HuH-7.5 (cell line): Measurements from ENCODE around the gene ACO2.
"Not testable (repeated sequence)": the region's sequence is repeated elsewhere in the genome, so short reads cannot be mapped to it uniquely, and the experiment has no call there.

Source experiments
- DNase-seq: peaks from one replicate; pipeline ENCODE4 v3.0.0; 2011; ENCODE audit warnings: low spot score

The ACO2 gene

DNA sequence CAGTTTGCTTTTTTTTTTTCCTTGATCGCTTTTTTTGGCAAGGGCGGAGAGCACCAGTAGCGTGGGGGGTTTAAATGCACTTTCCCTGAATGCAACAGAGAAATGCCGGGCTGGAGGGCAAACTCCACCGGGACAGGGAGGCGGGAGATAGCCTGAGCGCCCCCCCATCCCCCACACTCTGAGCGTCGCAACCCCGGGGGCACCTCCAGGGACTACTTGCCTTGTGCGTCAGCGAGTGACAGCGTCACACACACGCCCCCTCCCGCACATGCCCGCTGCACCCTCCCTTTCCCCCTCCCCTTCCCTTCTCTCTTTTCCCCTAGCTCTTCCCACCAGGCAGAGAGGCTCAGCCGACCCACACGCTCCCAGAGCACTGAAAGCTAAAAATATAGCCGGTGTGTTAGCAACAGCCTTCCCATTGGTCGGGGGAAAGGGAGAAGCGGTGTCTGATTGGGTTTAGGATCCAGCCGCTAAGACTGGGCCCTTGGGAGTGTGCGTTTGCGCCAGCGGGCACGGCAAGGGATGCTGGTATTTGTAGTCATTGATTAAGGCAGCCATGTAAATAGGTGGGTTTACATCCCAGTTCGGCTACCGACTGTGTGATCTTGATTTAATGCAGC, 20.6 kb upstream of the ACO2 start:
- peak; percentile 79 for DNase-seq

DNA sequence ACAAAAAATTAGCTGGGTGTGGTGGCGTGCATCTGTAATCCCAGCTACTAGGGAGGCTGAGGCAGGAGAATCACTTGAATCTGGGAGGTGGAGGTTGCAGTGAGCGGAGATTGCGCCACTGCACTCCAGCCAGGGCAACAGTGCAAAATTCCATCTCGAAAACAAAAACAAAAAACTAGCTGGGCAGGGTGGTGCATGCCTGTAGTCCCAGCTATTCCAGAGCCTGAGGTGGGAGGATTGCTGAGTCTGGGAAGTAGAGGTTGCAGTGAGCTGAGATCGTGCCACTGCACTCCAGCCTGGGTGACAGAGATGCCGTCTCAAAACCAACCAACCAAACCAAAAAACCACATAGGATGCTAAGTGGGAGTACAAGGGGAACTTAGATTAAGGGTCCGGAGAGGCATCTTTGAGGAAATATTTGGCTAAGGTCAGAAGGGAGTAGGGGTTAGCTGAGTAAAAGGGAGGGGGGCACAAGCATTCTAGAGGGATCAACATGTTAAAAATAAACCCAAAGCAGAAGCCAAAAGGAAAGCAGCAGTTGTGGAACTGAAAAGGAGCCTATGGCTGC, 10.7 kb upstream of the ACO2 start:
- DNase-seq: no peak

DNA sequence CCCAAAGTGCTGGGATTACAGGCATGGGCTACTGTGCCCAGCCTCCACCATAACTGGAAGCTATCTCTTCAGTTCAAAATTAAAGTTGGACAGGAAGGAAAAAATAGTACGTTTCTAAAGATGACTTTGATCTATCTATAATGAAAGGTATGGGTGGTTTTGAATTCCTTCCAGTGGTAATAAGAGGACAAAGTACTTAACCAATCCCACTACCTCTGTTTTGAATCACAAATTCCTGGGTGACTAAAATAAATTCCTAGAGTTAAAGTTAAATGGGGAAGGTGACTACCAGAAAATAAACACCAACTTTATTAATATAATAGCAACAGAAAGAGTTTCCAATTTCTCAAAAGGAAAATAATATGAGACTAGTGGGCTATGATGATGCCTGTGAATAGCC, 9.5 kb upstream of the ACO2 start:
- no peak for DNase-seq

DNA sequence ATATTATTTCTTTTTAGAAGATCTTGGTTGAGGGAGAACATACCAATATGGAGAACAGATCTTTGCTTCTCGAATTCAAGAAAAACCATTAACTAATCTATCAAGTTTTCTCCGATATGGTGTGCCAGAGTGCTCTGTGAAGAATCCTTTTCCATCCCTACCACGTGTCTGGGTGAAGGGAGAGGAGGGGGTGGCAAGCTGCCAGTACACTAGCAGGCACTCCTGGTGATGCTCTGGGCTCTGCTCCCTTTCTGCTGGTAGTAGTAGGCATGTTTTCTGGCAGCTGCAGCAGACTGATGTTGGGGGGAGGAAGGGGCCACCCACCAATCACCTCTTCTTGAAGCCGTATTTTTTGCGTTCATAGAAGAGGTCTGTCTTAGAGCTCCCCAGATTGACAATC, 8.8 kb upstream of the ACO2 start:
- DNase-seq: not testable (repeated sequence)

DNA sequence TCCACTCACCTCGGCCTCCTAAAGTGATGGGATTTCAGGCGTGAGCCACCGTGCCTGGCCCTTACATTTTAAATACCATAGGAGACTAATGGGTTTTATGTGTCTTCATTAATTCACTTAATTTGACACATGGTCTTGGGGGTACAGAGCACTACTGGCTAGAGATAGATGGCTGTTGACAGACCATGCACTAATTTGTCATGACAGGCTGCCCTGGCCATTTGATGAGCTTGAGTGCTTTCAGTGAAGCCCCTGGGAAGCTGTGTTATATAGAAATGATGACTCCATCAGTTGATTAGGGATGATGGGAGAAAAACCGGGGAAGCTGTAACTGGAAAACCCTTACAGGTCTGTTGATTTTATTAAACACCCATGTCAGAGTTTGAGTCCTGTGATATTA, 7.0 kb upstream of the ACO2 start:
- no peak for DNase-seq

DNA sequence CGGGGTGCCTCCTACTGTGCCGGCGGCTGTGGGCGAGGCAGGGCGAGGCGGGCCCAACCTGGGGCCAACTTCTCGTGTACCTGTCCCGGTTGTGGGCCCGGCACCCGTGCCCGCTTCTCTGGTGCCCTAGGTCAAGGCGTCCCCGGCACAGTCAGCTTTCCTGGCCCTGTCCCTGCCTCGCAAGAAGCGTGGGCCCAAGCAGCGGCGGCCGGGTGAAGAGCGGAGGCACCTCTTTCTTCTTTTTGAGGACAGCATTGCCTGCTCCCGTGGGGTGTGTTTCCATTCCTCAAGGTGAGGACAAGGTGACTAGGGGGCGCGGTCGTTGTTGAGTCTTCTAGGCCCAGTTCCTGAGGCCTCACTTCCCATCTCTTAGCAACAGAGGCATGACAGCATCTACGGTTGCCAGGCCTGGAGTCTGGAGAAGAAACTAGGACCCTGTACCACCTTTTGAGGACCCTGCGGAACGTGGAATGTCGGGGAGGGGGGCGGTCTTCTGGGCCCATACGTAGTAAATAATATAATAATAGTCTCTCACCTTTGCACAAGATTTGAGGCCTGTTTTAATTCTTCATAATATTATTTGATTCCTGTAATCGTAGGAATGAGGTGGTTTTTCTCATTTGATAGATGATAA, 418 bp downstream of the ACO2 start:
- DNase-seq: no peak

DNA sequence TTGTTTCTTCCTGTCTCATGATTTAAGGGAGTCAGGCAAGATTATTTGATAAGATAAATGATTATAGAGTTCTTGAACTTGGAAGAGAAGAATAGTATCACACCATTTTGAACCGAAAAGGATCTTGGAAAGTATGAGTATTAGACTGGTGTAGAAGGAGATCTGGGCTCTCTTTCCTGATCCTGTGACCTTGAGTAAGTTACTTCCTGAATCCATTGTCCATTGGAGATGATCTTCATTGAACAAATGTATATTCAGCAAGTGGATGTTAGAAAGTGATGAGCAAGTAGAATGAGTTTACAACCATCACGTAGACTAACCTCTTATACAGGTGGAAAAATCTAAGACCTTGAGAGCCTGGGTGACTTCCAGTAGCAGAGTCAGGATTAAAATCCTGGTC, 2.0 kb downstream of the ACO2 start:
- no peak for DNase-seq

DNA sequence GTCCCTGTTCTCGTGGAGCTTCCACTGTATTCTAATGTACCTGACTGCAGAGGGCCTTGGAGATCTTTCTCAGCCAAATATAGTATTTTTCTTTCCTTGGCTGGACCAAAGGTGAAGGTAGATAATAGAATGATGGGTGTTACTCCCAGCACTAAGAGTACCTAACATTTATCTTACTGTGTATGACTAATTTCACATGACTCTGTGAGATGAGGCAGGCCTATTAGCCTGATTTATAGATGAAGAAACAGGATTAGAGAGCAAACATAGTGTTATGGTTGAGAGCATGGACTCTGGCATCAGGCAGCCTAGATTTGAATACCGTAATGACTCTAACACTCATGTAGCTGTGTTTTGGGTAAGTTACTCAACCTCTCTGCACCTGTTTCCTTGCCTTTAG, 2.7 kb downstream of the ACO2 start:
- no peak for DNase-seq

DNA sequence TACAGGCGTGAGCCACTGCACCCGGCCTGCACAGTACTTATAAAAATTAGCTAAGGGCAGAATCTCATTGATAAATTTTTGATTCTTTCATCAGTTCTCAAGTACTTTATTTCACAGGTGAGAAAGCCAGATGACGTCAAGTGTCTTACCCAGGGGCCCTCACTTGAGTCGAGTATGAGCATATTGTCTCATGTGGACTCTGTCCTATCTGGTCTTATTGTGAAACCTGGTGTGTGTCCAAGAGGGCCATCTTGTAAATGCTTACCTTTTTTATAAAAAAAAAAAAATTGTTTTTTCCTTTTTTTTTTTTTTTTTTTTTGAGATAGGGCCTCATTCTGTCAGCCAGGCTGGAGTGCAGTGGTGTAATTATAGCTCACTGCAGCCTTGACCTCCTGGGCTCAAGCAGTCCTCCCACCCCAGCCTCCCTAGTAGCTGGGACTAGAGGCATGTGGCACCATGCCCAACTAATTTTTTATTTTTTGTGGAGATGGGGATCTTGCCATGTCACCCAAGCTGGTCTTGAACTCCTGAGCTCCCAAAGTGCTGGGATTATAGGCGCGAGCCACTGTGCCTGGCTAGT, 6.0 kb downstream of the ACO2 start:
- no peak for DNase-seq

DNA sequence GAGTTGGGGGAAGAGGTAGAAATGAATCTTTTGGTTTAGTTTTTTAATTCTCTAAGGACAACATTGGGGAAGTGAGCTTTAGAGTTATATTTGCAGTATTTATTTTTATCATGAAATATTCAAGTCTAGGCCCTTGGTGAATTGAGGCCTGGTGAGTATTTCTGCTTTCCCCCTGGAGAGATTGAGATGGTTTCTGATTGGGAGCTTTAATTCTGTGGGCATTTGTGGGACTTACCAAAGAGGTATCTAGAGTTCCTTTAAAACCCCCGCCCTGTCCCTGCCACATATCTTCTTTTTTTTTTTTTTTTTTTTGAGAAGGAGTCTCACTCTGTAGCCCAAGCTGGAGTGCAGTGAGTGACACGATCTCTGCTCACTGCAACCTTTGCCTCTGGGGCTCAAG, 9.6 kb downstream of the ACO2 start:
- no peak for DNase-seq

DNA sequence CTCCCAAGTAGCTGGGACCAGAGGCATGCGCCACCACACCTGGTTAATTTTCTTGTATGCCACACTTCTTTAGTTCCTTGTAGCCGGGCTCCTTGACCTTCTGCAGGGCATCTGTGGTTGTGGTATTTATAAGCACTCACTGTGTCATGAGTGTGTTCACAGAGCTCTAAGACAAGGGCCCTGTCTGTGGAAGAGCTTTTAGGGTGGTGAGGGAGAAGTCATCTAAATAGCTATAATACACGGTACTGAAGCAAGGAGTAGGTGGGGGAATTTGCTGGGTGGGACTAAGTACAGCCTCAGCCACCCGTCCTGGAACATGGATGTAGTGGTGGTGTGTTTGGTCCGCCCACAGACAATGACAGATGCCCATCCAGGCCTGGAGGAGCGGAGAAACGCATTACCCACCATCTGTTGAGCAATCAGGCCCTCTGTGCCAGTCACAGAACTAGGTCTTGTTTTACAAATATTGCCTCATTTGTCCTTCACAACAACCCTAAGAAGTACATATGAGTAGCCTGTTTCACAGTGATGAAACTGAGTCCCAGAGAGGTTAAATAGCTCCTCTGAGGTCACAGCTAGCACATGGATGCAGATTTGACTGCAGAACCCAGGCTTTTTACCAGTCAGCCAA, 10.1 kb downstream of the ACO2 start:
- no peak for DNase-seq

DNA sequence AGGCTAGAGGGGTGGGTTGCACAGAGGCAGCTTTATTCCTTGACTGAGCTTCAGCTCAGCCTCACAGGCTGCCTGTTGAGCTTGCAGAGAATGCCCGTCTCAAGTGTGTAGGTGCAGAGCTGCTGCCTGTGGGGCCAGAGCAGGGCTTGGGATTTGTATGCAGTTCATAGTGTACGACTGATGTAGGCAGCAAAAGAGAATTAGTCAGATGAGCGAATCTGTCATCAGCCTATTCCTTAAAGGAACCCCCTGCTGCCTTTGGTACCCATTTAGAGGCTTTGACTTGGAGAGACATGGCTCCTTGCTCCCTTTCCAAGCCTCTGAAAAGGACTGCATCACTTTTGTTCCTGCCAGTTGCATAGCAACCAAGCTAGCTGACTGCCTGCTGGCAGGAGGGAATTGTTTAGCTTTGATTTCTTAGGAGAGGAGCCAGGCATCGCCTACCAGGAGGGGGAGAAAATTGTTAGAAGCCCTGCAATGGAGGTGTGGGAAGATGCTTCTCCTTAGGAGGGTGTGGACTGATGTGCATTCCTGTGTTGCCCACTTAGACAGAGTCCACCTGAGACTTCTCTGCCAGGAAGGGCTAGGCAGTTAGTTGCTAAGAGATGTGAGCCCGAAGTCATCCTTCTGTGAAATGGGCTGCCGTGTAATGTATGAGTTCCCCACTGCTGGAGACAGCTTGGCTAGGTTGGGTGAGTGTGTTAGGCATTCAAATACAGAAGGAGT, 10.9 kb downstream of the ACO2 start:
- no peak for DNase-seq

DNA sequence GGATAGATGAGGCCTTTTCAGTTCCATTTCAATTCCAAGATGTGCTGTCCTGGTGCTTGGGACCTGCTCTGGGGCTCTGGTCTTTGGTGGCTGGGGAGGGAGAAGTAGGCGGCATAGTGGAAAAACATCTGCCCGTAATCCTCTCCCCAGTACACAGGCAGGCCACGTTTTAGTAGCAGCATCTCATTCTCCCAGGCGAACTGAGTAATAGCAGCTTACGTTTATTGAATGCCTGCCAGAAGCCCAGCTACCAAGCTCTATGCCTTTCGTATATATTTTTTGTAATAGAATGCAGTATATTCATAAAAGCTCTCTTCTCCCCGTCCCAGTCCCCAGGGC, 11.4 kb downstream of the ACO2 start:
- DNase-seq: no peak

DNA sequence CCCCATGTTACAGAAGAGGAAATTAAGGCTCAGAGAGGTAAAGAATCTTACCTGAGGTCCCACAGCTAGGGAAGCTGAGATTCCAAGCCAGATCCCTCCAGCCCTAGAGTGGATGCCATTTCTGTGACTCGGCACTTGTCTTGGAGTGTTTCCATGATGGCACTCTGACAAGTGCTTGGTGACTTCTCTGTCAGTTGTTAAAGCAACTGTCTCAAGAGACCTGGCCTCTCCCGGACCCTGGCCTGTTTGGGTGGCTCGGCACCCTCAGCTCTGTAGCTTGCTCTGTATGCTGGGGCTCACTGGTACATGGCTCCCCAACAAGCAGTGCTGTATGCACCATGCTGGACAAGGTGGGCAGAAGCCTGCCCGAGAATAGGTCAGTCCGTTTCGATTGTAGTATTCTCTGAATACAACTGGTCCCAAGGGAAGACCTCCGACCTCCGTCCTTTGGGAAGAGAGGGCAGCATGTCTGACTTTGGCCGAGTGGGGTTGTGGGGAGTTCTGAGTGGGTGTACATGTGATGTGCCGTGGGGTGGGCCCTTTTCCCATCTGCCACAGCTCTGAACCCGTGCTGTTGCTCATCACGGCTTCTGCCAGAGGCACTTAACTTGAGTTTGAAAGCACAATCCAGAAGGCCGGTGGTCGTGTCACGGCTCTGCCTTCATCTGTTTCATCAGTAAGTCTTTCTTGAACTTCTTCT, 12.4 kb downstream of the ACO2 start:
- DNase-seq: no peak

DNA sequence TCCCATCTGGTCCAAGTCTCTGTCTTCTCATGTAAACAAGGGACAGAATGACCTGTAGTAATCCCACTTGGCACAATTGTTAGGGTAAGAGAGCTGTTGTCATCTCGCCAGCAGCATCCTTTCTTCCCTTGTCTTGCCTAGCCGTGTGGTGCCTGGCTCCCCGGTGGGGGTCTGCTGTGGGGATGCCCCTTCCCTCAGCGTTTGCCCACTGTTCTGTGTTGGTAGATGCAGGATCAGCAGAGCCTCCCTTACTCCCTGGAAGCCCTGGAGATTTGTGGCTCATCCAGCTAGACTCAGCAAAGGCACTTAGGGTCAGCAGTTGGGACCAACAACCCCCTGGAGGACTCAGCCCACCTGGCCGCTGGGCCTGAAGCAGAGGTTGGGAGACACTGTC, 13.0 kb downstream of the ACO2 start:
- DNase-seq: no peak

DNA sequence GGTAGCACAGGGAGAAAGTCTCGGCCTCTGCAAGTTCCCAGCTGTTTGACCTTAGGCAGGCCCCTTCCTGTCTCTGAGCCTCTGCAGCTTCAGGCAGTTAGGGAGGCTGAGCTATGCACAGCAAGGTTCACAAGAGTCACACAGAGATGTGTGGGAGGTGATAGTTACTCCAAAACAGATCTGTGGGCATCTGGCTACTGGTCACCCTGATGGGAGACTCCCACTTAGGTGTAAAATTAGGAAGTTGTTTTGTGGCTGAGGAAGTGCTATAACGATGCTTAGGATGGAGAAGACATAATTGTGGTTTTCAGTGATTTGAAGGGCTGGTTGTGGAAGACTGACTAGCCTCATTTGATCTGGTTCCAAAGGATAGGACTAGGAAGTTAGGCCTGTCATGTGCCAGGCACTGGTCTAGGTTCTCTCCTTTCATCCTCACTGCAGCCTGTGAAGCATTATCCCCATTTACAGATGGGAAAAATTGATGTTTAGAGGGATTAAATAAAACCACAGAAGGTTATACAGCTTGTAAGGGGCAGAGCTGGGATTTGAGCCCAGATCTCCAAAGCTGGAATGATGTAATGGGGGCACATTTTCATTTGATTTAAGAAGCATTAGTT, 13.5 kb downstream of the ACO2 start:
- DNase-seq: no peak

DNA sequence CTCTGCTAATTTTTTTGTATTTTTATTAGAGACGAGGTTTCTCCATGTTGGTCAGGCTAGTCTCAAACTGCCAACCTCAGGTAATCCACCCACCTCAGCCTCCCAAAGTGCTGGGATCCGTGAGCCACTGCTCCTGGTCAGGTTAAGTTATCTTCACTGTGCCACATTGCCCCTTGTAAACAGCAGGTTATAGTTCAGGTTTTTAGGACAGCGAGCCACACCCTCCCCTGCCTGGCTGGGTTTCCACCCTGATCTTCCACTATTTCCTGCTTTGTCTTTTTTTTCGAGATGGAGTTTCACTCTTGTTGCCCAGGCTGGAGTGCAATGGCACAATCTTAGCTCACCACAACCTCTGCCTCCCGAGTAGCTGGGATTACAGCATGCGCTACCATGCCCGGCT, 16.1 kb downstream of the ACO2 start:
- no peak for DNase-seq

DNA sequence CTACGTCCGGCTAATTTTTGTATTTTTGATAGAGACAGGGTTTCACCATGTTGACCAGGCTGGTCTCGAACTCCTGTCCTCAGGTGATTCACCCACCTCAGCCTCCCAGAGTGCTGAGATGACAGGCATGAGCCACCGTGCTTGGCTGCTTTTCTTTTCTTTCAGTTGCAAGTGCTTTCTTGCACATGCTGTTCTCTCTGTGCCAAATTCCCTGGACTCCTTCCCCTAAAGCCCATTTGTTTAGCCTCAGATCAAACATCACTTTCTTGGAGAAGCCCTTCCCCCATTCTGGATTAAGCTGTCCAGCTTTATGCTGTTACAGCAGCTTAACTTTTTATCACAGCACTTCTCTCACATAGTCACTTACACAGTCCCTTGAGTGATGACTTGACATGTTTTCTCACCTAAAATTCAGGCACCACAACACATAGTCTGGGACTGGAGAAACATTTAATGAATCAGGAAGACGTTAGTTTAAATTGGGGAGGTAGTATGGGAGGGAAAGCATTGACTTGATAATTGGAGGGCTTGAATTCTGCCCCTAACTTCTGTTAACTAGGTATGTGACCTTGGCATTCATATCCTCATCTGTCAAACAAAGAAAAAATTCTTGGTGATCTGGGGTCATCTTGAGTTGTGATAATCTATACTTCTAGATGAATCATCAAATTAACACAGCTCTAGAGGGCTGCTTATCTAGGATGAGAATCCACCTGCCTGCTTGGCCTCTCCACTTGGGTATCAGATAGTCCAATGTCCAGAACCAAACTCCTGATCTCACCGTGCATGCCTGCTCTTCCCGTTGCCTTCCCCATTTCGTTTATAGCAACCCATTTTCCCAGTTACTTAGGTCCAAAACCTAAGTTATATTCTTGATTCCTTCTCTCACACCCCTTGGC, 18.4 kb downstream of the ACO2 start:
- no peak for DNase-seq

DNA sequence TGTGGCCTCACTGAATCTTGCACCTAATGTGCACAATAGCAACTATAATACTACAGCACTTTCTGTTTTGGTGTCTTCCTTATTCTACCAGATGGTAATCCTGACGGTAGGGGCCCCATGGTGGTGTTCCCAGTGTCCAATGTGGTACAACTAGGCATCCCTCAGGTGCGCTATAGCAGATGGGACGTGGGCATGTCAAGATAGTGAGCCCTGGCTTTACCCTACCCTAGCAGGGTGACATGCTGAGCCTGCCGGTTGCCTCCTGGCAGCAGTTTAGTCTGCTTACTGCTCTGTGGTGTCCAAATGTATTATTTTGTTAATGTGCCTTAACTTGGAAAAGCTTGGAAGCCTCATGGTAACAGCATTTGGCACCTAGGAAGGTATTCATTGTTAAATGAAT, 19.2 kb downstream of the ACO2 start:
- no peak for DNase-seq

DNA sequence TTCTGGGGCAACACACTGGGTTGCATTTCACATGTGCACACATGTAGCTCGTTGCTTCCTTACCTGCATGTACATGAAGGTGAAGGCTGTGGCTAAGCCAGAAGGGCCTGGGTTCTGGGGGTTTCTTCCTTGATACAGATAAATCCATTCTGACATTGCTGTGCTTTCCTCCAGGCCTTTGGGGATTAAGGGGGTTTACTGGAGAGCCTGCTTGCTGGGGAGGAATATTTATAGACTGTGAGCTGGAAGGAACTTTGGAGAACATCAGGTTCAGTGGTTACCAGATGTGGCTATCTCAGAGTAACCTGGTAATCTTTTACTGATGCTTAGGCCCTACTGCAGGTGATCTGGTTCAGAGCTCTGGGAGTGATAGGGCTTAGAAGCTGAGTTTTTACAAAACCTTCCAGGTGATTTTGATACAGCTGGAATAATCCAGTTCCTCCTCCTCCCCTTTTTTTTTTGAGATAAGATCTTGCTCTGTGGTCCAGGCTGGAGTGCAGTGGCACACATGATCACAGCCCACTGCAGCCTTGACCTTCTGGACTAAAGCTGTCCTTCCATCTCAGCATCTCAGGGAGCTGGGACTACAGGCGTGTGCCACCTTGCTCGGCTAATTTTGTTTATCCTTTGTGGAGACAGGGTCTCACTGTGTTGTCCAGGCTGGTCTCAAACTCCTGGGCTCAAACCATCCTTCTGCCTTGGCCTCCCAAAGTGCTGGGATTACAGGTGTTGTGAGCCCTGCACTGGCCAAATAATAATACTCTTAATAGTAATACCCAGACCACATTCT, 19.9 kb downstream of the ACO2 start:
- DNase-seq: no peak
